T-helper 2 cell treated with Interferon-gamma antibody and Interleukin-4, amounts not matched to agents 5 μg/mL and 100 μg/mL, for 36 hours (primary cell): ENCODE data around the gene CDK4.
"Not testable (repeated sequence)": the region's sequence is repeated elsewhere in the genome, so short reads cannot be mapped to it uniquely, and the experiment has no call there.

ENCODE experiments used
- DNase-seq: peaks from one replicate; pipeline ENCODE4 v3.0.0; 2021; ENCODE audit warnings: low spot score
- H3K27ac Mint-ChIP-seq: one replicate; pipeline ENCODE4 v1.8.0; 2021; ENCODE audit warnings: mild to moderate bottlenecking, mixed read lengths
- H3K27me3 Mint-ChIP-seq: one replicate; pipeline ENCODE4 v1.8.0; 2021; ENCODE audit warnings: low read depth, mixed read lengths
- H3K36me3 Mint-ChIP-seq: one replicate; pipeline ENCODE4 v1.8.0; 2021; ENCODE audit warnings: low read depth, mixed read lengths
- H3K4me1 Mint-ChIP-seq: one replicate; pipeline ENCODE4 v1.8.0; 2021; ENCODE audit warnings: low read depth, mixed read lengths
- H3K4me3 Mint-ChIP-seq: one replicate; pipeline ENCODE4 v1.8.0; 2022; ENCODE audit warnings: mild to moderate bottlenecking, moderate library complexity, mixed read lengths
- H3K9me3 Mint-ChIP-seq: one replicate; pipeline ENCODE4 v1.8.0; 2021; ENCODE audit warnings: mixed read lengths

CDK4 gene

DNA sequence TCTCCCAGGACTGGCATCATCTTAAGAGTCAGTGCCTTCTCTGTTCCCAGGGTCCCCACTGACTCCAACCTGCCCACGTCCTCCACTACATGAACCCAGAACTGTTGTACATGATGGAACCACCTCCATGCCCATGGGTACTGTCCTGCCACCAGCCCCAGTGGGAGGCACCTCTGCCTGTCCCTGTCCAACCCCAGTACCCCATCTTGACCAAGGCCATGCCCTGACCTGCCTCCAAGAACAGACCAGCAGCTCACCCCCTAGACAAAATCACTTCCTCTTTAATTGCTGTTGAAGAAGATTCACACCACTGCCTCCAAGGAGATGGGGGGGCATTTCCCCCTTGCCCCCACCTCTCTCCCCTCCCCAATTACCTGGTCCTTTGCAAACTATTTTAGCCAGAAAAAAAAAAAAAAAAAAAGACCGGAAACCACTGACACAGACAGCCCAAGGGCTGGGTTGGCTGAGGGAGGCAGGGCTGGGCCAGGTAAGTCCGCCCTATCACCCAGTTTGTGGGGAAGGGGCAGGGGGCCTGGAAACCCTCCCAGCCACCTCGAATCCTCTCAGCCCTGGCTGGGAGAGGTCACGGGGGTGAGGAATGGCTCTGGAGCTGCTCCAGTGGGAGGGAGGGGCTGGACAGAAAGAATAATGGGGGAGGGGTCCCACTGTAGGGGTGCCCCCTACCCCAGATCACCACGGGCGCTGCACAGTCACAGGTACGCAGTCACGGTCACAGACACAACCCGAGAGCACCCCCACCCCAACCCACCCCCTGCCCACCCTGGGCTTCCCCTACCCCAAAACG, 27.0 kb downstream of the CDK4 start:
- H3K4me3 Mint-ChIP-seq = no peak overlapping the region
- no peak for DNase-seq
- H3K27me3 Mint-ChIP-seq = no peaks in the 10 kb centered on the region
- peaks cover 35% of the 10 kb centered on the region for H3K36me3 Mint-ChIP-seq
- H3K9me3 Mint-ChIP-seq = no peaks in the 10 kb centered on the region
- peaks cover 5% of the 10 kb centered on the region for H3K4me1 Mint-ChIP-seq
- H3K27ac Mint-ChIP-seq = no peak overlapping the region

DNA sequence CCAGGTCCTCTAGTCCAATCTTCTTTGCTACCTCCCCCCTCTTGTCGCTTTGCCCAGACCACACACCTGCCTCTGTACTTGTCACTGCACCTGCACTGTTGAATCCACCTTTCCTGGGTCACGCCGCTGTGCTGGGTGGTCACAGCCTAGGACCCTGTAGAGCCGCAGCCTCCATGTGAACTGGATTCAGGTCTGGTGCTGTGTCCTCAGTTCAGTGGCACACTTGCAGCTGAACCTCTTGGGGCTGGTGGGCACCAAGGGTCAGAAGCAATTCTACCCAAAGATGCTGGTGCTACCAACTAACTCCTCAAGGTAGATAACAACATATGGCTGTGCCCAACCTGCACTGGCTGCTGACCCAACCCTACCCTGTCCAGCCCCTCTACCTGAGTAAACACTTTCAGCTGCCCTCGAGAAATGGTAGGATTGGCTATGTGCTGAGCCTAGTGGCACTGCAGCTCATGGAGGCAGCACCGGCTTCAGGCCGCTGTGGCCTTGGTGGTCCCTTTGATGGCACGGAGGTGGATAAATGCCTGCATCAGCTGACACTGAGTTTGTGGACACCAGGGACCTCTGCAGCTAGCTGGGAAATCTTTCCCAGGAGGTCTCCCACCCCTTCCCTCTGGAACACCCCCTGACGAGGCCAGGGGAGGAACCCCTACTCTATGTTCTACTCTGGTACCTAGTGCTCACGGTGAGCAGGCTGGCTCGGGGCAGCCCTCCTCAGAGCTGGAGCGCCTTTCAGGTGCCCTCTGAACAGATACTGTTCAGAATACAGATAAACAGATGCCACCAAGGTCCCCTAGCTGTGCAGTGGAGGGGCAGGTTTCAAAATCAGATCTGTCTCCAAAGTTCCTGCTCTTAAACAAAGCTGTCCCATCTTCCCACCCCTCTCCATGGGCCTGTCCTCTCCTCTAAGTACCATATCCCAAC, 27.8 kb downstream of the CDK4 start:
- Mint-ChIP-seq H3K4me1 (peaks cover 5% of the 10 kb centered on the region), H3K36me3 (peaks cover 40% of the 10 kb centered on the region), H3K9me3 (no peaks in the 10 kb centered on the region), H3K27ac (peak overlapping the region; percentile 26), H3K4me3 (no peak overlapping the region), H3K27me3 (no peaks in the 10 kb centered on the region)
- no peak for DNase-seq

DNA sequence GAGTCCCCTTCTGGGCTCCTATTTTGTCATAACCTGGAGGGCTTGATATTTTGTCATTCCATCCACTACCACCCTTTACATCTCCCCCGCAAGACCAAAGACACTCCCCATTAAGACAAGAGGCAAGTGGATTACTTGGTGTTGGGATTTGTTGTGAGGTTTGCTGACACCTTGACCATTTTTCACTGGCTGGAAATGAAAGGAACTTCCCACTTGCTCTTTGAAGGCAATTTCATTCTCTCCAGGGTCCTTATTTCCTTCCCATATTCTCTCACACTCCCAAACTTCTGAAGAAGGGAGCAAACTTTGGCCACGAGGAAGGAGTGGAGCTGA, 28.5 kb downstream of the CDK4 start:
- Mint-ChIP-seq H3K36me3 (peaks cover 42% of the 10 kb centered on the region), H3K4me1 (peaks cover 5% of the 10 kb centered on the region), H3K4me3 (no peak overlapping the region), H3K27me3 (no peaks in the 10 kb centered on the region), H3K9me3 (no peaks in the 10 kb centered on the region), H3K27ac (peak overlapping the region; percentile 26)
- DNase-seq = no peak

DNA sequence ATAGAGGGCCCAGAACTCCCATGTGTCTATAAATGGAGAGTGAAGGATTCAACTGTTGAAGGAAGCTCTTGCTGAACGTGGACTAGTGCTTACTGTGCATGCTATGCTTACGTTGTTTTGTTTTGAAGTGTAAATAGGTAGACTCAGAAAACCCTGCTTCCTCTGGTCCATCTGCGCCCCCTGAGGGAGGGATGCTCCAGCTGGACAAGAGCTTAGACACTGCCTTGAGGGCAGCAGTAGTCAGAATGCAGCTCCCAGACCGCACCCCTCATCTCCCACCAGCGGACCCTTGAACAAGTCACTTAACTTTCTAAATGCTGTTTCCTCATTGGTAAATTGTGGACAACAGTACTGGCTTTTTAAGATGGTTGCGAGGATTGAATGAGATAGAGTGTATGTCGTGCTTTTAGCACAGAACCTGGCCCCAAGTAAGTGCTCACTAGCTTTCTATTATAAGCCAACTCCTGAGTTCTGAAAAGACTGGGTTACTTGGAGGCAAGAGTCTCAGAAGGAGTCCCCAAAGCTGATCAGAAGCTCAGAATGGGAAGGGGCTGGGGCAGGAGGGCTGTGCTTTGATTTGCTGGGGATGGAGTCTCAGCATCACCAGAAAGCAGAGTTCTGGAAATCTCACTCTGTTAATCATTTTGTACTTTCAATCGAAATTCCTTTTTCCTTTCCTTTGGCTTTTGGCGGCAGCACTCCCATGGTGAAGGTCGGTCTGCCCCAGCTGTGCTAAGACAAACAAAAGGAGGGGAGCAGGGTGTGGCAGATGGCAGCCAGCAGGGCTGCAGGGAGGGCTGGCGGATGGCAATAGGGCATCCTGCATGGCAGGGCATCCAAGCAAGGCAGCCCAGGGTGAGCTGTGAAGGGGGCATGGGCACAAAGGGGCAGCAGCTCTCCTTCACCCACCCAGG, 29.1 kb downstream of the CDK4 start:
- Mint-ChIP-seq H3K4me3 (no peak overlapping the region), H3K27me3 (no peaks in the 10 kb centered on the region), H3K36me3 (peaks cover 40% of the 10 kb centered on the region), H3K4me1 (peaks cover 5% of the 10 kb centered on the region), H3K9me3 (no peaks in the 10 kb centered on the region), H3K27ac (no peak overlapping the region)
- DNase-seq = no peak

DNA sequence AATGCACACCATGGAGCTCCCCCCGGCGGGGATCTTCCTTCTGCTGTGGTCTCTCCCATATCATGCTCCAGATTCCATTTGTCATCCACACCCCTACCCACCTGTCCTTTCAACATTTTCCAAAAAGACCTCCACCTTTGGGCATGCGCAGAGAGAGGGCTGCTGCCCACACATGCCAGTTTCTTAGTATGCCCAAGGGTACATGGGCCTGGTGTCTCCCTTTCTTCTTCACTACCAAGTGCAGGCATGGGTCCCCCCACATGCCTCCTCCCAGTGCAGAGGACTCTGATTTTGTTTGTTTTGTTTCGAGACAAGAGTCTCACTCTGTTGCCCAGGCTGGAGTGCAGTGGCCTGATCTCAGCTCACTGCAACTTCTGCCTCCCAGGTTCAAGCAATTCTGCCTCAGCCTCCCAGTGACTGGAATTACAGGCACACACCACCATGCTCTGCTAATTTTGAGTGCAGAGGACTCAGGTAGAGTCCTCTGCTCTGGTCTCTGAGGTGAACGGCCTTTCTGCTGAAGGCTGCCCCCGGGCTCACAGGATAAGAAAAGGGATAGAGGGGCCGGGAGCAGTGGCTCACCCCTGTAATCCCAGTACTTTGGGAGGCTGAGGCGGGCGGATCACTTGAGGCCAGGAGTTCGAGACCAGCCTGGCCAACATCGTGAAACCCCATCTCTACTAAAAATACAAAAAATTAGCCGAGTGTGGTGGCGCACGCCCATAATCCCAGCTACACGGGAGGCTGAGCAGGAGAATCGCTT, 30.1 kb downstream of the CDK4 start:
- H3K4me1 Mint-ChIP-seq, H3K27me3 Mint-ChIP-seq, DNase-seq, H3K4me3 Mint-ChIP-seq, H3K9me3 Mint-ChIP-seq: not testable (repeated sequence)
- H3K36me3 Mint-ChIP-seq = peaks cover 41% of the 10 kb centered on the region
- H3K27ac Mint-ChIP-seq = peak overlapping the region; percentile 46

DNA sequence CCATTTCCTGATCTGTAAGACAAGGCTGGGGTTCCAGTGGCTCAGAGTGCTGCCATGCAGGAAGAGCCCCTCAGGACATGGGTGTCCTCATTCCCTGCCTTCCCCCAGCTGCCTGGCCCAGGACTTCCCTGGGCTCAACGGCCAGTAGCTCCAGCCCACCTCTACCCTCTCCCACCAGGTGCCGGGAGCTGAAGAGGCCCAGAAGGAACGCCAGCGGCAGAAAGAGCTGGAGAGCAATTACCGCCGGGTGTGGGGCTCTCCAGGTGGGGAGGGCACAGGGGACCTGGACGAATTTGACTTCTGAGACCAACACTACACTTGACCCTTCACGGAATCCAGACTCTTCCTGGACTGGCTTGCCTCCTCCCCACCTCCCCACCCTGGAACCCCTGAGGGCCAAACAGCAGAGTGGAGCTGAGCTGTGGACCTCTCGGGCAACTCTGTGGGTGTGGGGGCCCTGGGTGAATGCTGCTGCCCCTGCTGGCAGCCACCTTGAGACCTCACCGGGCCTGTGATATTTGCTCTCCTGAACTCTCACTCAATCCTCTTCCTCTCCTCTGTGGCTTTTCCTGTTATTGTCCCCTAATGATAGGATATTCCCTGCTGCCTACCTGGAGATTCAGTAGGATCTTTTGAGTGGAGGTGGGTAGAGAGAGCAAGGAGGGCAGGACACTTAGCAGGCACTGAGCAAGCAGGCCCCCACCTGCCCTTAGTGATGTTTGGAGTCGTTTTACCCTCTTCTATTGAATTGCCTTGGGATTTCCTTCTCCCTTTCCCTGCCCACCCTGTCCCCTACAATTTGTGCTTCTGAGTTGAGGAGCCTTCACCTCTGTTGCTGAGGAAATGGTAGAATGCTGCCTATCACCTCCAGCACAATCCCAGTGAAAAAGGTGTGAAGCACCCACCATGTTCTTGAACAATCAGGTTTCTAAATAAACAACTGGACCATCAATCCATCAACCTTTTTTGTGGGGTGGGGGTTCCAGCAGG, 31.2 kb downstream of the CDK4 start:
- Mint-ChIP-seq H3K4me3 (no peak overlapping the region), H3K36me3 (peaks cover 47% of the 10 kb centered on the region), H3K27ac (no peak overlapping the region), H3K9me3 (no peaks in the 10 kb centered on the region), H3K4me1 (peaks cover 5% of the 10 kb centered on the region), H3K27me3 (no peaks in the 10 kb centered on the region)
- DNase-seq = no peak

DNA sequence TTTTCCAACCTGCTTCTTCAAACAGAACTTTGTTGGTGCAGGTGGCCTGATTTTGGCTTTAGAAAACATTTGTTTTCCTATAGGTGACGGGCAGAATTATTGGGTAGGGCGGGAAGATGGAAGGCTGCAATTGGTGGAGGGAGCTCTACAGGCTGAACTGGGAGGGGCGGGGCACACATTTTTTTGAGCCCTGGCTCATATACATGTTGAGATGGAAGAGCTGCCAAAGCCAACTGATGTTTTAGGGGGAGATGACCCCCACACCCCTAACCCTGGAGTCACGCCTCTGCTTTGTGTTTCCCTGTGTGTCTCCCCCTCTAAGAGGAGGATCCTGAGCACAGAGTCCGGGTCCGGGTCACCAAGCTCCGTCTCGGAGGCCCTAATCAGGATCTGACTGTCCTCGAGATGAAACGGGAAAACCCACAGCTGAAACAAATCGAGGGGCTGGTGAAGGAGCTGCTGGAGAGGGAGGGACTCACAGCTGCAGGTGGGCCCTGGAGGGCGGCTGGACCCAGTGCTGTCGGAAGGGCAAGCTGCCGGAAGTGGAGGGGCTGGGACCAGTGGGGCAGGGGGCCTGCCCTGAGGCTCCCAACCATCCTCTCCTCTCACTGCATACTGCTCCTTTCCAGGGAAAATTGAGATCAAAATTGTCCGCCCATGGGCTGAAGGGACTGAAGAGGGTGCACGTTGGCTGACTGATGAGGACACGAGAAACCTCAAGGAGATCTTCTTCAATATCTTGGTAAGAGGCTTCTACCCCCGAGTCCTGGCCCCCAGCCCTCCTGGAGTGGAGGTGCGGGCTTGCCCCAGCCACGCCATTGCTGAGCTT, 32.1 kb downstream of the CDK4 start:
- no peaks in the 10 kb centered on the region for H3K27me3 Mint-ChIP-seq
- peaks cover 5% of the 10 kb centered on the region for H3K4me1 Mint-ChIP-seq
- no peak overlapping the region for H3K27ac Mint-ChIP-seq
- no peak overlapping the region for H3K4me3 Mint-ChIP-seq
- no peaks in the 10 kb centered on the region for H3K9me3 Mint-ChIP-seq
- DNase-seq = no peak
- H3K36me3 Mint-ChIP-seq = peaks cover 49% of the 10 kb centered on the region

DNA sequence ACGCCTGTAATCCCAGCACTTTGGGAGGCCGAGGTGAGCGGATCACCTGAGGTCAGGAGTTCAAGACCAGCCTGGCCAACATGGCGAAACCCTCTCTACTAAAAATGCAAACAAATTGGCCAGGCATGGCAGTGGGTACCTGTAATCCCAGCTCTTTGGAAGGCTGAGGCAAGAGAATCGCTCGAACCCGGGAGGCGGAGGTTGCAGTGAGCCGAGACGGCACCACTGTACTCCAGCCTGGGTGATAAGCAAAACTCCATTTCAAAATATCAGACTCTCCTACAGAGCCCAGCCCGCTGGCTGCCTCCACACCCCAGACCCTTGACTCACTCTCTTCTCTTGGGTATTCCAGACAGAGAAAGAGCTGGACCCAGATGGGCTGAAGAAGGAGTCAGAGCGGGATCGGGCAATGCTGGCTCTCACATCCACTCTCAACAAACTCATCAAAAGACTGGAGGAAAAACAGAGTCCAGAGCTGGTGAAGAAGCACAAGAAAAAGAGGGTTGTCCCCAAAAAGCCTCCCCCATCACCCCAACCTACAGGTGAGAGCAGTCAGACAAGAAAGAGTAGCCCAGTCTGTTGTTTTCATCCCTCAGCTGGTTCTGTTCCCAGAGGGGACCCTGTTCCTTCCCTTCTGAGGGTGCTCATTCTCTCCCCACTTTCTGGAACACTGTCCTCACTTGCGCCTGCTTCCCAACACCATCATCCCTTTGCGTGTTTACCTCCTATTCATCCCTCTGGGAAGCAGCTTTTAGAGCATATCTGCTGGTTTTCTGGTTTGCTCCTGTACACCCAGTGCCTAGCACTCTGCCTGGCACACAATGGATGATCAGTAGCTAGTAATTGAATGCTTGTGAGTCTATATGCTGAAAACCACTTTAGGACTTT, 33.2 kb downstream of the CDK4 start:
- H3K9me3 Mint-ChIP-seq = no peaks in the 10 kb centered on the region
- no peak for DNase-seq
- H3K4me3 Mint-ChIP-seq = no peak overlapping the region
- no peaks in the 10 kb centered on the region for H3K27me3 Mint-ChIP-seq
- H3K27ac Mint-ChIP-seq = peak overlapping the region; percentile 34
- H3K4me1 Mint-ChIP-seq = peaks cover 5% of the 10 kb centered on the region
- H3K36me3 Mint-ChIP-seq = peaks cover 47% of the 10 kb centered on the region

DNA sequence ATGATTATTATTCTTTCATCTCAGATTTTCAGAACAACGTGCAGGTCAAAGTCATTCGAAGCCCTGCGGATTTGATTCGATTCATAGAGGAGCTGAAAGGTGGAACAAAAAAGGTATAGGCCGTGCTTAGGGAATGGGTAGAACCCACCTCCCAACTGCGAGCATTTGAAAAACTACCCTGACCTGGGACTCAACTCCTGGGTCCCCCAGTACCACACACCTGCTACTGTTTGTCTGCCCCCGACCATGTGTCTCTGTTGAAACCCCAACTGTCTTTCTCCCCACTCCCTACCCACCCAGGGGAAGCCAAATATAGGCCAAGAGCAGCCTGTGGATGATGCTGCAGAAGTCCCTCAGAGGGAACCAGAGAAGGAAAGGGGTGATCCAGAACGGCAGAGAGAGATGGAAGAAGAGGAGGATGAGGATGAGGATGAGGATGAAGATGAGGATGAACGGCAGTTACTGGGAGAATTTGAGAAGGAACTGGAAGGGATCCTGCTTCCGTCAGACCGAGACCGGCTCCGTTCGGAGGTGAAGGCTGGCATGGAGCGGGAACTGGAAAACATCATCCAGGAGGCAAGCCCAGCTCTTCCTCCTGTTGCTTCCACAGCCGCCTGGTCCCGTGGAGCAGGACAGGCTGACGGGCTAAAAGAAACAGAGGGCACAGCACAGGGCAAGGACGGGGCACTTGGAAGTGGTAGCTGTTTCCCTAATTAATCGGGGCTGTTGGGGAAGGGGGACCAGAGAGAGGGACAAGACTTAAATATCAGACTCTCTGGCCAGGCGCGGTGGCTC, 34.1 kb downstream of the CDK4 start:
- no peak overlapping the region for H3K4me3 Mint-ChIP-seq
- no peak overlapping the region for H3K27ac Mint-ChIP-seq
- no peak for DNase-seq
- H3K9me3 Mint-ChIP-seq = no peaks in the 10 kb centered on the region
- H3K27me3 Mint-ChIP-seq = no peaks in the 10 kb centered on the region
- H3K36me3 Mint-ChIP-seq = peaks cover 52% of the 10 kb centered on the region
- H3K4me1 Mint-ChIP-seq = peaks cover 5% of the 10 kb centered on the region

DNA sequence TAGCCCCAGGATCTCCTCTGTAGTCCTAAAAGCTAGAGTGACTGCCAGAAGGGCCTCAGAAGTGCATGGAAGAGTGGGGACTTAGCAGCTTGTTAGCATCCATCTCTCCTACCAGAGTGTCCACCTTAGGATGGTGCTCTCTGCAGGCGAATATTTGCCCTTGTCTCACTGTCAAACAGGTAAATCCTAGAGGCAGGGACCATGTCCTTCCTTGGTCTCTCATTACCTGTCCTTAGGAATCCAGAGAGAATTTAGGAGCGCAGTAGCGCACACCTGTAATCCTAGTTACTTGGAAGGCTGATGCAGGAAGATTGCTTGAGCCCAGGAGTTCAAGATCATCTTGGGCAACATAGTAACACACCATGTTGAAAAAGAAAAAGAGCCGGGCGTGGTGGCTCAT, 35.0 kb downstream of the CDK4 start:
- Mint-ChIP-seq H3K4me1 (peaks cover 5% of the 10 kb centered on the region), H3K27me3 (no peaks in the 10 kb centered on the region), H3K9me3 (peaks cover under 1% of the 10 kb centered on the region), H3K36me3 (peaks cover 57% of the 10 kb centered on the region), H3K4me3 (no peak overlapping the region), H3K27ac (no peak overlapping the region)
- DNase-seq = no peak
